K562 (cell line): ENCODE results near the gene DAAM1. TPM values are rescaled to one million over a fixed set of nuclear protein-coding genes. Genes with fewer than 3 reads are reported as not detected.

Experiments used
- CBFA2T3 ChIP-seq: fragments of 450-650 bp; IDR thresholded peaks from 2 replicates; pipeline ENCODE4 v1.6.1; 2017
- CREM ChIP-seq: IDR thresholded peaks from 2 replicates; pipeline ENCODE4 v1.6.1; 2014; ENCODE audit warnings: antibody characterized with exemption, low read depth
- ESRRA ChIP-seq: fragments of 450-650 bp; IDR thresholded peaks from 2 replicates; pipeline ENCODE4 v1.6.1; 2014; ENCODE audit warnings: low read depth, mild to moderate bottlenecking, moderate library complexity, borderline replicate concordance
- ETV5 ChIP-seq: sonication (generic); formaldehyde crosslinking; IDR thresholded peaks from 2 replicates; pipeline ENCODE4 v1.4.0; 2020; ENCODE audit warnings: low read depth, mild to moderate bottlenecking, missing genetic modification reagents
- ETV6 ChIP-seq, 3 experiments: fragments of 150-350 bp in 1 of 3; sonication (generic) in 1 of 3; formaldehyde crosslinking in 1 of 3; IDR thresholded peaks; 2 replicates each; pipeline versions ENCODE4 v1.6.1 to v1.8.0; 2014 to 2022; ENCODE audit warnings: borderline replicate concordance in 2 of 3, low read depth in 2 of 3, antibody characterized with exemption in 1 of 3, low read length in 1 of 3, mild to moderate bottlenecking in 1 of 3, missing genetic modification reagents in 1 of 3
- HDGF ChIP-seq: fragments of 450-650 bp; IDR thresholded peaks from 2 replicates; pipeline ENCODE4 v1.6.1; 2016
- LCOR ChIP-seq: sonication (generic); formaldehyde crosslinking; IDR thresholded peaks from 2 replicates; pipeline ENCODE4 v1.8.0; 2022; ENCODE audit warnings: mild to moderate bottlenecking, missing genetic modification reagents
- NCOR1 ChIP-seq: fragments of 450-650 bp; IDR thresholded peaks from 2 replicates; pipeline ENCODE4 v1.6.1; 2016; ENCODE audit warnings: mild to moderate bottlenecking, moderate library complexity
- PTTG1 ChIP-seq: fragments of 450-650 bp; IDR thresholded peaks from 2 replicates; pipeline ENCODE4 v1.6.1; 2016; ENCODE audit warnings: low read depth, mild to moderate bottlenecking, missing genetic modification characterization, missing compliant biosample characterization
- RCOR1 ChIP-seq, 2 experiments: IDR thresholded peaks; 2 replicates each; pipeline ENCODE4 v1.6.1; 2012; ENCODE audit warnings: low read depth in 2 of 2, low read length in 2 of 2, borderline replicate concordance in 1 of 2, improper control_type of control experiment in 1 of 2
- SP2 ChIP-seq: IDR thresholded peaks from 2 replicates; pipeline ENCODE4 v1.6.1; 2011; ENCODE audit warnings: mild to moderate bottlenecking, low read depth, low read length, moderate library complexity; ENCODE audit not compliant: poor library complexity, severe bottlenecking; ENCODE audit errors: extremely low read depth
- SPI1 ChIP-seq: IDR thresholded peaks from 2 replicates; pipeline ENCODE4 v1.6.1; 2011; ENCODE audit warnings: low read depth, low read length, control low read depth, borderline replicate concordance
- STAT5B ChIP-seq: fragments of 250-450 bp; sonication (Bioruptor Pico); IDR thresholded peaks from 2 replicates; pipeline ENCODE4 v1.8.0; 2021; ENCODE audit warnings: mild to moderate bottlenecking, inconsistent platforms
- TAL1 ChIP-seq: fragments of 450-650 bp; IDR thresholded peaks from 2 replicates; pipeline ENCODE4 v1.6.1; 2016; ENCODE audit warnings: mild to moderate bottlenecking
- TCF7 ChIP-seq: sonication (generic); IDR thresholded peaks from 2 replicates; pipeline ENCODE4 v1.6.1; 2016; ENCODE audit warnings: antibody characterized with exemption, borderline replicate concordance
- YY1 ChIP-seq, 3 experiments: IDR thresholded peaks; 2 replicates each; pipeline ENCODE4 v1.6.1; 2011; ENCODE audit warnings: low read length in 2 of 3, mild to moderate bottlenecking in 2 of 3, moderate library complexity in 2 of 3, borderline replicate concordance in 1 of 3, control low read depth in 1 of 3, low read depth in 1 of 3; ENCODE audit not compliant: insufficient read depth in 3 of 3, insufficient replicate concordance in 2 of 3, control insufficient read depth in 1 of 3, insufficient read length in 1 of 3; ENCODE audit errors: extremely low read depth in 1 of 3
- ZKSCAN3 ChIP-seq: fragments of 250-450 bp; sonication (Bioruptor Pico); IDR thresholded peaks from 2 replicates; pipeline ENCODE4 v1.4.0; 2020
- ZNF24 ChIP-seq: fragments of 450-650 bp; IDR thresholded peaks from 2 replicates; pipeline ENCODE4 v1.6.1; 2016
- polyA plus RNA-seq, 8 experiments: library from polyadenylated mRNA; depleted of rRNA in 4 of 8; stranded (reverse) in 5 of 8; unstranded in 3 of 8; fragments of >200 nt; fragmentation: Nextera tagmentation in 2 of 8; fragmentation: Illumina TruSeq in 1 of 8; extraction: Ambion mirVana in 2 of 8; extraction: Trizol in 1 of 8; gene quantifications; 2 replicates each; pipeline versions ENCODE4 v1.2.1 to v1.2.3, GENCODE V29; 2011 to 2014; ENCODE audit warnings: inconsistent platforms in 1 of 8, missing spikeins in 1 of 8
- total RNA-seq, 7 experiments: library from RNA; depleted of rRNA in 6 of 7; stranded (reverse); fragments of >200 nt in 6 of 7; fragmentation: Illumina TruSeq in 2 of 7; extraction: Trizol in 2 of 7; gene quantifications; 2 replicates each; pipeline versions ENCODE4 v1.2.1 to v1.2.3, GENCODE V29; 2011 to 2021; ENCODE audit warnings: low replicate concordance in 1 of 7
- TF ChIP-seq, protein P1 (sequence below): fragments of 250-450 bp; sonication (Bioruptor Pico); IDR thresholded peaks from 2 replicates; pipeline ENCODE4 v1.8.0; 2021; ENCODE audit warnings: mild to moderate bottlenecking, moderate library complexity
- TF ChIP-seq, protein P2 (sequence below): fragments of 250-450 bp; sonication (Bioruptor Pico); IDR thresholded peaks from 2 replicates; pipeline ENCODE4 v1.4.0; 2020
- TF ChIP-seq, protein P3 (sequence below), 2 experiments: fragments of 250-450 bp in 1 of 2; fragments of 450-650 bp in 1 of 2; sonication (Bioruptor Pico) in 1 of 2; IDR thresholded peaks; 2 replicates each; pipeline versions ENCODE4 v1.6.1 to v1.8.0; 2016 to 2021; ENCODE audit warnings: mild to moderate bottlenecking in 2 of 2, moderate library complexity in 2 of 2, missing compliant biosample characterization in 1 of 2, missing genetic modification characterization in 1 of 2

The DAAM1 gene
- total and polyA plus RNA-seq, 9 of the 15 experiments (the other 6 are each of a cell fraction or from before 2014, with no cell fraction given) = 3.6 to 11.6 (median 6.7) TPM

DNA sequence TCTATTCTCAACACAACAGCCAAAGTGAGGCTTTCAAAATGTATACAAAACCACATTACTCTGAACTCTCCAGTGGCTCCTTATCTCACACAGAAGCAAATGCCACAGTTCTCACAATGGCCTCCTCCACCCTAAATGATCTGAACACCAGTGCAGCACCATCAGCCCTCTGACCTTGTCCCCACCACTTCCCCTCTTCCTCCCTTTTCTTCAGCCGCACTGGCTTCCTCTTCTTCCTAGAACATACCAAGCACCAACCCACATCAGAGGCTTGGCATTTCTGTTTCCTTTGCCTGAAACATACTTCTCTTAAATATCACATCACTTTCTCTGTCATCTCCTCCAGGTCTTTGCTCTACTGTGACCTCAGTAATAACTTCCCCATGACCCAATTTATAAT is 210.4 kb downstream of the DAAM1 start (continued):
- TF ChIP-seq YY1 (IDR thresholded peaks at IDR 0.05; ENCODE audit: borderline replicate concordance in 1 of 3, control insufficient read depth in 1 of 3, extremely low read depth in 1 of 3, insufficient read depth in 3 of 3, insufficient read length in 1 of 3, insufficient replicate concordance in 2 of 3, low read depth in 1 of 3, low read length in 2 of 3) (peak in 1 of 3 experiments; percentile 71), HDGF (no peak), PTTG1 (no peak), SP2 (no peak), CREM (peak; percentile 16; the same call in 1 of the 2 replicates), NCOR1 (0 out of 2 replicates have a peak, but pooled peaks have one; percentile 40), ETV5 (CRISPR knock-in tag) (0 out of 2 replicates have a peak, but pooled peaks have one; percentile 61), LCOR (CRISPR knock-in tag) (peak; percentile 78; the same call in 1 of the 2 replicates), ZNF24 (no peak), ZKSCAN3 (CRISPR knock-in tag) (no peak), ESRRA (peak; percentile 48; the same call in 1 of the 2 replicates), TAL1 (peak; percentile 18; the same call in 1 of the 2 replicates), SPI1 (peak; percentile 94), STAT5B (no peak), RCOR1 (IDR thresholded peaks at IDR 0.05; ENCODE audit: borderline replicate concordance in 1 of 2, low read depth in 2 of 2, low read length in 2 of 2) (0 out of 4 replicates have a peak, but pooled peaks of 1 of the 2 experiments have one; percentile 40), CBFA2T3 (peak; percentile 69; the same call in 1 of the 2 replicates), ETV6 (IDR thresholded peaks at IDR 0.05; ENCODE audit: borderline replicate concordance in 1 of 2, low read depth in 2 of 2, low read length in 1 of 2) (peak in 1 of 2 experiments; percentile 81; a peak in 2 of 4 replicates), ETV6 (CRISPR knock-in tag; IDR thresholded peaks at IDR 0.05; ENCODE audit: borderline replicate concordance) (no peak), TCF7 (peak; percentile 82)
- TF ChIP-seq, protein P1, sequence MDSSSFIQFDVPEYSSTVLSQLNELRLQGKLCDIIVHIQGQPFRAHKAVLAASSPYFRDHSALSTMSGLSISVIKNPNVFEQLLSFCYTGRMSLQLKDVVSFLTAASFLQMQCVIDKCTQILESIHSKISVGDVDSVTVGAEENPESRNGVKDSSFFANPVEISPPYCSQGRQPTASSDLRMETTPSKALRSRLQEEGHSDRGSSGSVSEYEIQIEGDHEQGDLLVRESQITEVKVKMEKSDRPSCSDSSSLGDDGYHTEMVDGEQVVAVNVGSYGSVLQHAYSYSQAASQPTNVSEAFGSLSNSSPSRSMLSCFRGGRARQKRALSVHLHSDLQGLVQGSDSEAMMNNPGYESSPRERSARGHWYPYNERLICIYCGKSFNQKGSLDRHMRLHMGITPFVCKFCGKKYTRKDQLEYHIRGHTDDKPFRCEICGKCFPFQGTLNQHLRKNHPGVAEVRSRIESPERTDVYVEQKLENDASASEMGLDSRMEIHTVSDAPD (CRISPR knock-in tag) = no peak
- TF ChIP-seq, protein P2, sequence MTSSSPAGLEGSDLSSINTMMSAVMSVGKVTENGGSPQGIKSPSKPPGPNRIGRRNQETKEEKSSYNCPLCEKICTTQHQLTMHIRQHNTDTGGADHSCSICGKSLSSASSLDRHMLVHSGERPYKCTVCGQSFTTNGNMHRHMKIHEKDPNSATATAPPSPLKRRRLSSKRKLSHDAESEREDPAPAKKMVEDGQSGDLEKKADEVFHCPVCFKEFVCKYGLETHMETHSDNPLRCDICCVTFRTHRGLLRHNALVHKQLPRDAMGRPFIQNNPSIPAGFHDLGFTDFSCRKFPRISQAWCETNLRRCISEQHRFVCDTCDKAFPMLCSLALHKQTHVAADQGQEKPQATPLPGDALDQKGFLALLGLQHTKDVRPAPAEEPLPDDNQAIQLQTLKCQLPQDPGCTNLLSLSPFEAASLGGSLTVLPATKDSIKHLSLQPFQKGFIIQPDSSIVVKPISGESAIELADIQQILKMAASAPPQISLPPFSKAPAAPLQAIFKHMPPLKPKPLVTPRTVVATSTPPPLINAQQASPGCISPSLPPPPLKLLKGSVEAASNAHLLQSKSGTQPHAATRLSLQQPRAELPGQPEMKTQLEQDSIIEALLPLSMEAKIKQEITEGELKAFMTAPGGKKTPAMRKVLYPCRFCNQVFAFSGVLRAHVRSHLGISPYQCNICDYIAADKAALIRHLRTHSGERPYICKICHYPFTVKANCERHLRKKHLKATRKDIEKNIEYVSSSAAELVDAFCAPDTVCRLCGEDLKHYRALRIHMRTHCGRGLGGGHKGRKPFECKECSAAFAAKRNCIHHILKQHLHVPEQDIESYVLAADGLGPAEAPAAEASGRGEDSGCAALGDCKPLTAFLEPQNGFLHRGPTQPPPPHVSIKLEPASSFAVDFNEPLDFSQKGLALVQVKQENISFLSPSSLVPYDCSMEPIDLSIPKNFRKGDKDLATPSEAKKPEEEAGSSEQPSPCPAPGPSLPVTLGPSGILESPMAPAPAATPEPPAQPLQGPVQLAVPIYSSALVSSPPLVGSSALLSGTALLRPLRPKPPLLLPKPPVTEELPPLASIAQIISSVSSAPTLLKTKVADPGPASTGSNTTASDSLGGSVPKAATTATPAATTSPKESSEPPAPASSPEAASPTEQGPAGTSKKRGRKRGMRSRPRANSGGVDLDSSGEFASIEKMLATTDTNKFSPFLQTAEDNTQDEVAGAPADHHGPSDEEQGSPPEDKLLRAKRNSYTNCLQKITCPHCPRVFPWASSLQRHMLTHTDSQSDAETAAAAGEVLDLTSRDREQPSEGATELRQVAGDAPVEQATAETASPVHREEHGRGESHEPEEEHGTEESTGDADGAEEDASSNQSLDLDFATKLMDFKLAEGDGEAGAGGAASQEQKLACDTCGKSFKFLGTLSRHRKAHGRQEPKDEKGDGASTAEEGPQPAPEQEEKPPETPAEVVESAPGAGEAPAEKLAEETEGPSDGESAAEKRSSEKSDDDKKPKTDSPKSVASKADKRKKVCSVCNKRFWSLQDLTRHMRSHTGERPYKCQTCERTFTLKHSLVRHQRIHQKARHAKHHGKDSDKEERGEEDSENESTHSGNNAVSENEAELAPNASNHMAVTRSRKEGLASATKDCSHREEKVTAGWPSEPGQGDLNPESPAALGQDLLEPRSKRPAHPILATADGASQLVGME (CRISPR knock-in tag) = no peak
- TF ChIP-seq, protein P3, sequence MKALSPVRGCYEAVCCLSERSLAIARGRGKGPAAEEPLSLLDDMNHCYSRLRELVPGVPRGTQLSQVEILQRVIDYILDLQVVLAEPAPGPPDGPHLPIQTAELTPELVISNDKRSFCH (CRISPR knock-in tag; IDR thresholded peaks at IDR 0.05) = no peak
- TF ChIP-seq, protein P3 (tag; IDR thresholded peaks at IDR 0.05) = peak; percentile 84
